Endometrium (tissue), 2 donors: ENCODE results near the gene FHIP1B.

Experiments used
- FAIRE-seq: peaks from 2 replicates; lab custom pipeline; 2012; peaks lifted over from hg19 to GRCh38; lab: Jason Lieb, UNC
- donor health status: control.
- donor health status: control.

FHIP1B gene

GRCh38 chr11:6200975-6201374 lies 33.5 kb downstream of the FHIP1B start:
- no peak for FAIRE-seq

DNA sequence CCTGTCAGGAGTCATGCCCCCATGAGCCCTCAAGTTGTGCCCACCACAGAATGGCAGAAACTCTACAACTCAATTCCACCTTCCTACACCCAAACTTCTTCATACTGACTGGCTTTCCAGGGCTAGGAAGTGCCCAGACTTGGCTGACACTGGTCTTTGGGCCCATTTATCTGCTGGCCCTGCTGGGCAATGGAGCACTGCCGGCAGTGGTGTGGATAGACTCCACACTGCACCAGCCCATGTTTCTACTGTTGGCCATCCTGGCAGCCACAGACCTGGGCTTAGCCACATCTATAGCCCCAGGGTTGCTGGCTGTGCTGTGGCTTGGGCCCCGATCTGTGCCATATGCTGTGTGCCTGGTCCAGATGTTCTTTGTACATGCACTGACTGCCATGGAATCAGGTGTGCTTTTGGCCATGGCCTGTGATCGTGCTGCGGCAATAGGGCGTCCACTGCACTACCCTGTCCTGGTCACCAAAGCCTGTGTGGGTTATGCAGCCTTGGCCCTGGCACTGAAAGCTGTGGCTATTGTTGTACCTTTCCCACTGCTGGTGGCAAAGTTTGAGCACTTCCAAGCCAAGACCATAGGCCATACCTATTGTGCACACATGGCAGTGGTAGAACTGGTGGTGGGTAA lies 35.1 kb downstream of the FHIP1B start, which contains the start of gene OR52W1:
Gene OR52W1, plus strand, starts transcription at position 51 of the 637 bp plus-strand sequence. Its CDS starts 0 bp downstream, at position 51.
- no peak for FAIRE-seq

GRCh38 chr11:6197466-6198200 lies 36.8 kb downstream of the FHIP1B start:
- no peak for FAIRE-seq

GRCh38 chr11:6196396-6196795 lies 38.0 kb downstream of the FHIP1B start:
- FAIRE-seq = no peak

DNA sequence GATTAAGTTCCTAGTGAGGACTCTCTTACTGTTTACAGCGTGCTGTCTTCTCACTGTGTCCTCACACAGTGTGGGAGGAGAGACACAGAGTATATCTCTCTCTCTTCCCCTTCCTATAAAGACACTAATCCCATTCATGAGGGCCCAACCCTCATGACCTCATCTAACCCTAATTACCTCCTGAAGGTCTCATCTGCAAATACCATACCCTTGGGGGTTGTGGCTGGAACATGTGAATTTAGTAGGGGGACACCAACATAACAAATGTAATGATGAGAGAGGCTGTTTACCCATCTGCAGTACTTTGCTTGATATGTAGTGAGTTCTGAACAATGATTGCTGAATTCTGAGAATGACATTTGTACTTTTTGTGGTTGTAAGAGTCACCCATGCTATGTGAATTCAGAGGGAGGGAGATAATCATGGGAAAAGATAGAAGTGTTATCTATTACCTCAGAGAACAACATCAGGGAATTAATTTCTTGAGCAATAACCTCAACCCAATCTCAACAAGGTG lies 40.3 kb downstream of the FHIP1B start:
- FAIRE-seq = no peak

DNA sequence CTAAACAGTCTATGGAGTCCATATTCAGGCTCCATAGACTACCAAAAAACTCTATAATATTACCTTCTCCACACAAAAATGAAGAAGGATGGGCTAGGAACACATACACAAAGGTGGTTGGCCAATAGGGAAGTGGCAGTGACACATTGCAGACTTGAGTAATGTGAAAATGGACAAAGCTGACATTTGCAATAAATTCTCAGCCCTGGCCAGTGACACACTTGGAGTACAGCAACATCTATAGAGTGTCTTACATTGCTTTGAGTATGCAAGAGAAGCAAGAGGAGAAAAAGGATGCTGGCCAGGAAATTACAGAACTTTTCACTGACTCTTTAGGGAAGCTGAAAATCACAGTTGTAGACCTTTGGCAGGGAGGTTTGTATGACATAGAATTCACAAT lies 42.7 kb downstream of the FHIP1B start:
- FAIRE-seq = no peak

DNA sequence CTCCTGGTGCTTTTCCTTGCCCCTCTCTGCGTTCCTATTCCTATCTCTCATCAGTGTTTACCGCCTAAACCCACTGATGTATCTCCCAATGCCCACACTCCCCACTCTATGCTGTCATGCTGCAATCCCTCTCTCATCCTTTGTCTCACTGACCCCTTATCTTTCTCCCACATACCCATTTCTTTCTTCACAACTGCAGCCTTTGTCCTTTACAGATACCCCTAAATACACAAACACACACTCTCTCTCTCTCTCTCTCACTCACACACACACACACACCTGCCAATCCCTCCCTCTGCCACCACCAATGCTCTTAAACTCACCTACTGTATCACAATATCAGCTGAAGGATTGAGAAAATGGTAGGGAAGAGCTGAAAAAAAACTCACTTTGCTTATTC lies 59.0 kb downstream of the FHIP1B start:
- FAIRE-seq = no peak

DNA sequence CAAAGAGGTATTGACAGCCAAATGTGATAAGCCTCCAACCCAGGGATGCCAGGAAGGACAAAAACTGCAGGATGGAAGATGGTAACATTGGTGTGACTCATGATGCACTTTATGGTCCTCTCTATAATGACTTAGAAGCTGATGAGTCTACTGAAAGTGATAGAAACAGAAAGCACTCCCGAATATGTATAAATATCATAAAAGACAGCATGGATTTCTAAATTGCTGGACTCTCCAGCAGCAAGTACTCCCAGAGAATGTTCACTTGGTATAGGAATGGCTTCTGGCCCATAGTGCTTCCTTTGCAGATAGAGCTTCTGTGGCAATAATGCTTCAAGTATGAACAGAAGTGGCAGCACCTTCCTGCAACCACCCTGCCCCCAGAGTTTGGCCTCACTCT lies 64.2 kb downstream of the FHIP1B start, which contains the start of gene OR52B2:
Gene OR52B2, minus strand, starts transcription at position 101 of the 400 bp plus-strand sequence. Its CDS starts 0 bp downstream, at position 101.
- FAIRE-seq = no peak
